ENCODE results near the gene TNFSF15.

Gene TNFSF15

DNA sequence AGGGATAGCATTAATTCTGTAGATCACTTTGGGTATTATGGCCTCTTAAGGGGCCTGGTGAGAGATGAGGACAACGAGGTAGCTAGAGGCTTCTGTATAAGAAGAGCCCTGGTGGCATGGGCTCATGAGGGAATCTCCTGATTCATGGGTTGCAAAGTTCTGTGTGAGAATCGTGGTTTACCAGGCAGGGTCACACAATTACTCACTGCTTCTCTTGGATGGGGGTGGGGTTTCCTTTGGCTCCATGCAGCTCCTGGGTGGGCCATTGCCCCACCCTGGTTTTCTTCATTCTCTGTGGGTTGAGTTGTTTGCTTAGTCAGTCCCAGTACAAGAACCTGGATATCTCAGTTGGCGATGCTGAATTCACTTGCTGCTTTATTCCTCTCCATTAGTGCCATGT is 30.9 kb upstream of the TNFSF15 start:
- DNase-seq (ENCODE audit: low read depth in 2 of 2) = peak in 1 of 2 donors; percentile 34
- H3K4me3 ChIP-seq (replicated peaks in 1 of 2; ENCODE audit: low read depth in 2 of 2, low read length in 2 of 2) = no peak overlapping the region
- TF ChIP-seq, protein P1, sequence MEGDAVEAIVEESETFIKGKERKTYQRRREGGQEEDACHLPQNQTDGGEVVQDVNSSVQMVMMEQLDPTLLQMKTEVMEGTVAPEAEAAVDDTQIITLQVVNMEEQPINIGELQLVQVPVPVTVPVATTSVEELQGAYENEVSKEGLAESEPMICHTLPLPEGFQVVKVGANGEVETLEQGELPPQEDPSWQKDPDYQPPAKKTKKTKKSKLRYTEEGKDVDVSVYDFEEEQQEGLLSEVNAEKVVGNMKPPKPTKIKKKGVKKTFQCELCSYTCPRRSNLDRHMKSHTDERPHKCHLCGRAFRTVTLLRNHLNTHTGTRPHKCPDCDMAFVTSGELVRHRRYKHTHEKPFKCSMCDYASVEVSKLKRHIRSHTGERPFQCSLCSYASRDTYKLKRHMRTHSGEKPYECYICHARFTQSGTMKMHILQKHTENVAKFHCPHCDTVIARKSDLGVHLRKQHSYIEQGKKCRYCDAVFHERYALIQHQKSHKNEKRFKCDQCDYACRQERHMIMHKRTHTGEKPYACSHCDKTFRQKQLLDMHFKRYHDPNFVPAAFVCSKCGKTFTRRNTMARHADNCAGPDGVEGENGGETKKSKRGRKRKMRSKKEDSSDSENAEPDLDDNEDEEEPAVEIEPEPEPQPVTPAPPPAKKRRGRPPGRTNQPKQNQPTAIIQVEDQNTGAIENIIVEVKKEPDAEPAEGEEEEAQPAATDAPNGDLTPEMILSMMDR (IDR thresholded peaks at IDR 0.05; ENCODE audit: low read depth, low read length) = no peak

DNA sequence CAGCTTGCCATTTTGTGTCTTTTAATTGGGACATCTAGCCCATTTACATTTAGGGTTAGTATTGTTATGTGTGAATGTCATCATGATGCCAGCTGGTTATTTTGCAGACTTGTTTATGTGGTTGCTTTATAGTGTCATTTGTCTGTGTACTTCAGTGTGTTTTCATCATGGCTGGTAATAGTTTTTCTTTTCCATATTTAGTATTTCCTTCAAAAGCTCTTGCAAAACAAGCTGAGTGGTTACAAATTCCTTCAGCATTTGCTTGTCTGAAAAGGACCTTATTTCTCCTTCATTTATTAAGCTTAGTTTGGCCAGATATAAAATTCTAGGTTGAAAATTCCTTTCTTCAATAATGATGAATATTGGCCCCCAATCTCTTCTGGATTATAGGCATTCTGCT is 28.5 kb upstream of the TNFSF15 start:
- DNase-seq (ENCODE audit: low read depth in 2 of 2) = peak in 1 of 2 donors; percentile 39
- no peak overlapping the region for H3K4me3 ChIP-seq (replicated peaks in 1 of 2; ENCODE audit: low read depth in 2 of 2, low read length in 2 of 2)
- TF ChIP-seq, protein P1 (IDR thresholded peaks at IDR 0.05; ENCODE audit: low read depth, low read length) = no peak

DNA sequence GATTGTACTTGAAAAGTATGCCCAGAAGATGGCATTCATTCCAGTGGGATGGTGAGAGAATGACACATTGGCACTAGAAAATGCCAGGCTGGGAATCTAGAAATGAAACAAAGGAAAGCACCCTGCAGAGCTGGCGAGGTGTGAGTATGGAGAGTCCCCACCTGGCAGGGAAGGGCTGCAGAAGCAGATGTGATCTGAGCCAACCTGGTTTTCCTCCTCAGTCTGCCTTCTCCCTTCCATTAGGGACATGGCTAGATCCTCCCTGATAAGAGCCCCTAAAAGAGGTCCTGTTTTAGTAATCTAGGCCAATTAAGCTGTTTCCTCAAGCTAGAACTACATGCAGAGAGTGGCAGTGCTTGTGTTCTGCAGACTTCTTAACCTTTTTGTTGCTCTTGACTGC is 24.7 kb upstream of the TNFSF15 start:
- TF ChIP-seq, protein P1 (IDR thresholded peaks at IDR 0.05; ENCODE audit: low read depth, low read length) = no peak
- no peak overlapping the region for H3K4me3 ChIP-seq (replicated peaks in 1 of 2; ENCODE audit: low read depth in 2 of 2, low read length in 2 of 2)
- DNase-seq (ENCODE audit: low read depth in 2 of 2) = no peak

DNA sequence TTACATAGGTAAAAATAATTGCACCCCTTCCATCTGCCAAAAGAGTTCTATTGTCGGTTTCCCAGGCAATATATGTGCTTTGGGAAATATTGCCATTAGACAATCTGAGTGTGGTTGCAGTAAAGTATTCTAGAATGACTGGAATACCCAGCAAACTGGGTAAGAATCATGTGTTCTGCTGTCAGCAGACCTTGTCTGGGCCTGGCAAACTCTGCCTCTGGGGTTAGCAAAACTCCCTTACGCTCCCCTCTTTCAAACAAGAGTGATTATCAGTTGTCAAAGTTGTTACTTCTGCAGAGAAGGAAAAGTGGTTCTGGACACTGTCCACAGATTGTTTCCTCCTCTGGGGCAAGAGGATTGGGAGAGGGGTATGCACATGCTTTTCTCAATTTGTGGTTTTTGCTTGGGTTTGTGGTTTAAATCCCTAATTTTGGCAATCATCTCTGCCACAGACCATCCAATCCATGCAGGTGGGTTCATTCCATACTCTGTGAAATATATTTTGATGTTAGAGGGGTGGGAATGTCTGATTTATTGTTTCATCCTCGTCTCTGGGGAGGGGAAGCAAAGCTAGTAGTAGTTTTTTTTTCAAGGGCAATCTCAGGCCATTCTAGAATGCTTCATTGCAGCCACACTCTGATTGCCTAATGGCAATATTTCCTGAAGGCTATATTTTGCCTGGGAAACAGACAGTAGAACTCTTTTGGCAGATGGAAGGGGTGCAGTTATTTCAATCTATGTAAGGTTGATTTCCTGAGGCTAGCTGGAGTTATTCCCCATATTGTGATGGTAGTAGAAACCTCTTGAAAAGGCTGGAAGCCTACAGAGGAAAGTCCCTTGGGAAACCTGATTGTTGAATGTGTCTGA is 24.0 kb upstream of the TNFSF15 start:
- TF ChIP-seq, protein P1 (IDR thresholded peaks at IDR 0.05; ENCODE audit: low read depth, low read length) = no peak
- no peak overlapping the region for H3K4me3 ChIP-seq (replicated peaks in 1 of 2; ENCODE audit: low read depth in 2 of 2, low read length in 2 of 2)
- DNase-seq (ENCODE audit: low read depth in 2 of 2) = no peak

DNA sequence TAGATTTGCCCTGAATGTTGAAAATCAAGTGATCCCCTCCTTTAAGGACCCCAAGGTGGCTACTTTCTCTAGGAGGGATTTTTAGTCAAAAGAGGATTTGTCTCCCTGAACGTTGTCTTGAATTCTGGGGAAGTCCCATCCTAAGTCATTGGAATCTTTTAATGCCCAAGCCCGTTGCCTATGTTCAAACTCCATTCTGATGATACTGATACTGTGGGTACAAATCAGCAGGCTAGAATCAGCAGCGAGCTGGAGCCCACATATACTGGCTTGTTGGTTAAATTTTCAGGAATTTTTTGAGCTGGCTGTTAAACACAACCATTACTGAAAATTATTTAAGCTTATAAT is 22.4 kb upstream of the TNFSF15 start:
- no peak for DNase-seq (ENCODE audit: low read depth in 2 of 2)
- TF ChIP-seq, protein P1 (IDR thresholded peaks at IDR 0.05; ENCODE audit: low read depth, low read length) = no peak

DNA sequence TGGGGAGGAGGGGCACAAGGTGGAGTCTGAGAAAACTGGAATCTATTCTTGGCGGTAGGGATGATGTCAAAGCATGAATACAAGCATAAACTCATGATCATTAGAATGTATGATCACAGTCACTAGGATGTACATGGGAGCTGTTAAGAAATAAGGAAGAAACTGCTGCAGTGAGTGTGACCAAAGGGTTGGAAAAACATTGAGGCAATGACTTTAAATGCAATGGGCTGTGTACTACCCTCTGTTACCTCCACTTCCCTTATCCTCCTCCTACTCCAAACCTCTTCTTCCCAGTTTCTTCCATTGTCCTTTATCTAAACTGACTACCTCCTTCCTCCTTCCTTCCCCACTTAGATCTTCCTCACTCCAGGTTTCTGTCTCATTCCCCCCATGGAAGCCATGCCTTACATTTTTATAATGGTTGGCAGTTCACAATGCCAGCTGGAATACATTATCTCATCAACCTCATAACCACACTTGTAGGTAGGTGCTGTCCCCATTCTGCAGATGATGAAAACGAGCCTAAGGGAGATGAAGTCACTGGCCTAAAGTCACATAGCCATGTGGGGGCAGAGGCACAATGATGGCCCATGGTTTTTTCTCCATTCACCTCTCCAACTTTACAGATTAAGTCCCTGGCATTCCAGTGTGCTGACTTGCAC is 21.9 kb upstream of the TNFSF15 start:
- TF ChIP-seq, protein P1 (IDR thresholded peaks at IDR 0.05; ENCODE audit: low read depth, low read length) = no peak
- no peak for DNase-seq (ENCODE audit: low read depth in 2 of 2)
- H3K4me3 ChIP-seq (replicated peaks in 1 of 2; ENCODE audit: low read depth in 2 of 2, low read length in 2 of 2) = no peak overlapping the region

More for the DNA sequence above, 22.4 kb upstream of the TNFSF15 start:
- H3K4me3 ChIP-seq (replicated peaks in 1 of 2; ENCODE audit: low read depth in 2 of 2, low read length in 2 of 2) = no peak overlapping the region
